ENCODE data around the gene FXYD2.

DNA sequence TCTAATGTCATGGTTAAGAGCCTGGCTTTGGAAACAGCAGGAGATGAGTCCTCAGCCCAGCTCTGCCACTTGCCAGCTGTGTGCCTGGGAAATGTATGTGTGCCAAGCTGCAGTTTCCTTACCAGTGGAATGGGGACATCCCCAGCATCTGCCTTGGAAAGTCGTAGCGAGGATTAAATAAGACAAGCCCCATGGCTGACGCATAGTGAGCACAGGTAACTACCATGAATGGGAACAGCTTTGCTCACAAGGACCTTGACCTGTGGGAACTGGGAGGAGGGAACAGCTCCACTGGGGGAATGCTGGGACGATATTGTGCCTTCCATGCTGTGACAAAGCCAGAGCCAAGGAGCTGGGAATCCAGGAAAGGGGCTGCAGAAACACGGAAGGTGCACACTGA, 24.9 kb downstream of the FXYD2 start:
- TF ChIP-seq, protein P1, sequence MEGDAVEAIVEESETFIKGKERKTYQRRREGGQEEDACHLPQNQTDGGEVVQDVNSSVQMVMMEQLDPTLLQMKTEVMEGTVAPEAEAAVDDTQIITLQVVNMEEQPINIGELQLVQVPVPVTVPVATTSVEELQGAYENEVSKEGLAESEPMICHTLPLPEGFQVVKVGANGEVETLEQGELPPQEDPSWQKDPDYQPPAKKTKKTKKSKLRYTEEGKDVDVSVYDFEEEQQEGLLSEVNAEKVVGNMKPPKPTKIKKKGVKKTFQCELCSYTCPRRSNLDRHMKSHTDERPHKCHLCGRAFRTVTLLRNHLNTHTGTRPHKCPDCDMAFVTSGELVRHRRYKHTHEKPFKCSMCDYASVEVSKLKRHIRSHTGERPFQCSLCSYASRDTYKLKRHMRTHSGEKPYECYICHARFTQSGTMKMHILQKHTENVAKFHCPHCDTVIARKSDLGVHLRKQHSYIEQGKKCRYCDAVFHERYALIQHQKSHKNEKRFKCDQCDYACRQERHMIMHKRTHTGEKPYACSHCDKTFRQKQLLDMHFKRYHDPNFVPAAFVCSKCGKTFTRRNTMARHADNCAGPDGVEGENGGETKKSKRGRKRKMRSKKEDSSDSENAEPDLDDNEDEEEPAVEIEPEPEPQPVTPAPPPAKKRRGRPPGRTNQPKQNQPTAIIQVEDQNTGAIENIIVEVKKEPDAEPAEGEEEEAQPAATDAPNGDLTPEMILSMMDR (IDR thresholded peaks at IDR 0.05), result no peak
- TF ChIP-seq POLR2A (IDR thresholded peaks at IDR 0.05), result no peak

Data from right lobe of liver (tissue), 4 donors.